H7 (cell line): Measurements from ENCODE around the gene IGF1R. TPM values are rescaled to one million over a fixed set of nuclear protein-coding genes. Genes with fewer than 3 reads are reported as not detected.

Source experiments
- DNase-seq: peaks from one replicate; pipeline ENCODE4 v3.0.0; 2012
- H3K27me3 ChIP-seq: 2 replicates; pipeline ENCODE4 v1.6.0; 2011; ENCODE audit warnings: mild to moderate bottlenecking, low read length; ENCODE audit not compliant: control insufficient read depth, insufficient read depth
- H3K36me3 ChIP-seq: replicated peaks from 2 replicates; pipeline ENCODE4 v1.5.1; 2011; ENCODE audit warnings: low read length; ENCODE audit not compliant: control insufficient read depth, insufficient read depth
- H3K4me3 ChIP-seq: 2 replicates; pipeline ENCODE4 v1.5.1; 2011; ENCODE audit warnings: low read depth, mild to moderate bottlenecking, control low read depth, low read length, moderate library complexity; ENCODE audit not compliant: insufficient read depth
- total RNA-seq: library from RNA; depleted of rRNA; stranded (reverse); fragments of >200 nt; shearing (Covaris generic); gene quantifications from 2 replicates; pipeline ENCODE4 v1.2.3, GENCODE V29; 2014

IGF1R gene
- total RNA-seq, 1 experiment from 2014 or later, result 33.0 TPM

DNA sequence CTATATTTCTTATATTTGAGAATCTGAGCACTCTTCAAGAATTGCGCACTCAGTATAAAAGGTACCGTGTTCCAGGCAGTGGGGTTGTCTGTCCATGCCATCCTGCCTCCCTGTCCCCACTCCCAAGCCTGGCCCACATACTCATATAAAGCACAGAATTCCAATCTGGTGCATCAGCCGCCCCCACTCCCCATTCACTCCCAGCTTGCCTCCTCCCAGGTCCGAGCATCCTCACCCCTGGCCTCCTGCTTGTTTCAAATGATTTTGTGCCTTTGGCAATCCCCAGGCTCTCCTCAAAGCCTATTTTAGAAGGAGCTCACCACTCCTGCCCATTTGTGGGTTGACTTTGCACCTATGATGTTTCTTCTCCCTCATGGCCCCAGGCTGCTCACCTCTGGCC lies 22.2 kb upstream of the IGF1R start:
- DNase-seq, result peak; percentile 54
- Histone ChIP-seq H3K36me3 (no peaks in the 10 kb centered on the region), H3K27me3 (no peaks in the 10 kb centered on the region), H3K4me3 (no peak overlapping the region)

- no peak for DNase-seq
- Histone ChIP-seq H3K27me3 (no peaks in the 10 kb centered on the region), H3K4me3 (no peak overlapping the region)
These were observed 20.1 kb upstream of the IGF1R start for GRCh38 chr15:98628216-98628615.

GRCh38 chr15:98635848-98636247 lies 12.5 kb upstream of the IGF1R start:
- no peak overlapping the region for H3K4me3 ChIP-seq
- no peak for DNase-seq

More at GRCh38 chr15:98628216-98628615, 20.1 kb upstream of the IGF1R start:
- H3K36me3 ChIP-seq, result no peaks in the 10 kb centered on the region

GRCh38 chr15:98643115-98643514 lies 5.2 kb upstream of the IGF1R start:
- no peak overlapping the region for H3K4me3 ChIP-seq
- no peaks in the 10 kb centered on the region for H3K27me3 ChIP-seq
- DNase-seq, result no peak
- no peaks in the 10 kb centered on the region for H3K36me3 ChIP-seq

More at GRCh38 chr15:98635848-98636247, 12.5 kb upstream of the IGF1R start:
- H3K36me3 ChIP-seq, result no peaks in the 10 kb centered on the region
- no peaks in the 10 kb centered on the region for H3K27me3 ChIP-seq

- no peak for DNase-seq
- Histone ChIP-seq H3K27me3 (no peaks in the 10 kb centered on the region), H3K36me3 (no peaks in the 10 kb centered on the region), H3K4me3 (peak overlapping the region; percentile 98)
These were observed 1.8 kb upstream of the IGF1R start for GRCh38 chr15:98646546-98647025.

- Histone ChIP-seq H3K36me3 (no peaks in the 10 kb centered on the region), H3K4me3 (peak overlapping the region; percentile 98)
- DNase-seq, result peak; percentile 94
These were observed 1.1 kb upstream of the IGF1R start for GRCh38 chr15:98647026-98647773.

GRCh38 chr15:98648654-98649471 lies 524 bp downstream of the IGF1R start:
- Histone ChIP-seq H3K4me3 (peak overlapping the region; percentile 98), H3K36me3 (no peaks in the 10 kb centered on the region), H3K27me3 (no peaks in the 10 kb centered on the region)
- DNase-seq, result peak; percentile 81

More at GRCh38 chr15:98647026-98647773, 1.1 kb upstream of the IGF1R start:
- no peaks in the 10 kb centered on the region for H3K27me3 ChIP-seq

- peak; percentile 67 for DNase-seq
- no peaks in the 10 kb centered on the region for H3K27me3 ChIP-seq
- no peaks in the 10 kb centered on the region for H3K36me3 ChIP-seq
- peak overlapping the region; percentile 98 for H3K4me3 ChIP-seq
These were observed 1.4 kb downstream of the IGF1R start for GRCh38 chr15:98649472-98650416.

DNA sequence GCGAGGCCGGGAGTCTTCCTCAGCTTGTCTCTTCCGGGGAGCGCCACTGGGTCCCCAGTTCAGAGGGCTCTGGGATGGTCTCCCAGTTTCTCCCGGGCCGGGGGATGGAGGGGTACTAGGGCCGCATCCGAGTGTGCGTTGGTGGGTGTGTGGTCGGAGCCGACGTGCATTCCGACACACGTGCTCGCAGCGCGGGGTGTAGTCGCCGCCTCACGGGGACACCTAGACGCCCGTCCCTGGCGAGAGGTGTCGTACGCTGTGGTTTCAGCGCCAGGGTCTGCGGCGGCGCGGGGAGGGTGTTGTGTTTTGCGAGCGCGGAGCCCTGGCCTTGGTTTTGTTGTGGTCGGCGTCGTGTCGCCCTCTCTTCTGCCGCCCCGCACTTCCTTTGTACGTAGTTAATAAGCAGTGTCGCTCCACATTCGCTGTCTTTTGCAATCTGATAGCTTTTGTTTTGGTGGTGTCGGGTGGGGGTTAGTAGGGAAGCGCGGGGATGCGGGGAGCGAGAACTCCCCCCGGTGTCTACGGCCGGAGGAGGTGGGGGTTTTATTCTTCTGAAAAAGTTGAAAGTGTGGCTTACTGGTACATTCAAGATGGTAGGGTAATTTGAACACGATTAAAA lies 2.2 kb downstream of the IGF1R start:
- H3K36me3 ChIP-seq, result no peaks in the 10 kb centered on the region
- H3K27me3 ChIP-seq, result no peaks in the 10 kb centered on the region
- DNase-seq, result no peak
- peak overlapping the region; percentile 98 for H3K4me3 ChIP-seq

GRCh38 chr15:98651036-98651481 lies 2.7 kb downstream of the IGF1R start:
- H3K27me3 ChIP-seq, result no peaks in the 10 kb centered on the region
- H3K4me3 ChIP-seq, result peak overlapping the region; percentile 98
- H3K36me3 ChIP-seq, result no peaks in the 10 kb centered on the region
- no peak for DNase-seq

GRCh38 chr15:98651581-98652220 lies 3.4 kb downstream of the IGF1R start:
- no peaks in the 10 kb centered on the region for H3K36me3 ChIP-seq
- no peak for DNase-seq
- peak overlapping the region; percentile 98 for H3K4me3 ChIP-seq
- no peaks in the 10 kb centered on the region for H3K27me3 ChIP-seq

- Histone ChIP-seq H3K36me3 (no peaks in the 10 kb centered on the region), H3K27me3 (no peaks in the 10 kb centered on the region), H3K4me3 (no peak overlapping the region)
- no peak for DNase-seq
These were observed 5.3 kb downstream of the IGF1R start for GRCh38 chr15:98653686-98654085.

GRCh38 chr15:98654790-98655360 lies 6.5 kb downstream of the IGF1R start:
- Histone ChIP-seq H3K4me3 (no peak overlapping the region), H3K27me3 (no peaks in the 10 kb centered on the region), H3K36me3 (no peaks in the 10 kb centered on the region)
- no peak for DNase-seq
